A673 (cell line): ENCODE data around the gene OLFM1. TPM values are rescaled to one million over a fixed set of nuclear protein-coding genes. Genes with fewer than 3 reads are reported as not detected.

ENCODE experiments used
- BruUV-seq: library from RNA; stranded (reverse); fragments of 400-500 nt; replicated peaks from 2 replicates; lab custom pipeline; 2021; lab: Mats Ljungman, UMichigan
- CTCF ChIA-PET: fragments of 300-600 bp; sonication (Branson Sonifier 250); formaldehyde crosslinking; loops from one replicate; lab custom pipeline; 2022; ENCODE audit warnings: antibody characterized with exemption; lab: Charles Lee
- POLR2A ChIA-PET: fragments of 300-600 bp; sonication (Branson Sonifier 250); formaldehyde crosslinking; loops from one replicate; lab custom pipeline; 2022; ENCODE audit warnings: antibody characterized with exemption; ENCODE audit not compliant: low non-redundant PET; lab: Charles Lee
- DNase-seq: peaks from one replicate; pipeline ENCODE4 v3.0.0-alpha.2; 2015; ENCODE audit warnings: low spot score
- H3K27ac ChIP-seq: fragments of 200-600 bp; sonication (generic); 2 replicates; pipeline ENCODE4 v1.5.1; 2016; ENCODE audit warnings: mixed run types, low read depth, mild to moderate bottlenecking, mixed read lengths, antibody characterized with exemption, low read length; ENCODE audit not compliant: poor library complexity, severe bottlenecking
- H3K27me3 ChIP-seq: fragments of 200-600 bp; sonication (generic); replicated peaks from 2 replicates; pipeline ENCODE4 v1.6.1; 2017; ENCODE audit warnings: mixed run types, low read depth, mild to moderate bottlenecking, mixed read lengths, antibody characterized with exemption, low read length; ENCODE audit not compliant: insufficient read depth, poor library complexity
- H3K36me3 ChIP-seq: fragments of 200-600 bp; sonication (generic); 2 replicates; pipeline ENCODE4 v1.6.1; 2016; ENCODE audit warnings: mixed run types, mild to moderate bottlenecking, mixed read lengths, antibody characterized with exemption, low read length; ENCODE audit not compliant: insufficient read depth, poor library complexity, severe bottlenecking
- H3K4me1 ChIP-seq: fragments of 200-600 bp; sonication (generic); 2 replicates; pipeline ENCODE4 v1.6.1; 2017; ENCODE audit warnings: mixed run types, mild to moderate bottlenecking, mixed read lengths, antibody characterized with exemption, low read length; ENCODE audit not compliant: insufficient read depth, poor library complexity, severe bottlenecking
- H3K4me3 ChIP-seq: fragments of 200-600 bp; sonication (generic); 2 replicates; pipeline ENCODE4 v1.5.1; 2016; ENCODE audit warnings: low read depth, mixed run types, mild to moderate bottlenecking, mixed read lengths, low read length; ENCODE audit not compliant: poor library complexity, severe bottlenecking
- H3K9me3 ChIP-seq: fragments of 200-600 bp; sonication (generic); 2 replicates; pipeline ENCODE4 v1.6.1; 2016; ENCODE audit warnings: mixed run types, low read depth, mild to moderate bottlenecking, mixed read lengths, antibody characterized with exemption, low read length; ENCODE audit not compliant: poor library complexity, severe bottlenecking
- EZH2 ChIP-seq: fragments of 200-600 bp; sonication (generic); IDR thresholded peaks from 2 replicates; pipeline ENCODE4 v1.6.1; 2017; ENCODE audit warnings: borderline replicate concordance, low read depth, mild to moderate bottlenecking, mixed read lengths, antibody characterized with exemption, low read length; ENCODE audit not compliant: poor library complexity, severe bottlenecking
- intact Hi-C: fragments of 100-400 bp; cut with micrococcal nuclease; formaldehyde crosslinking; loops from one replicate; pipeline ENCODE4 v1.10.0; 2022; ENCODE audit not compliant: unreplicated experiment
- total RNA-seq: library from RNA; stranded (reverse); gene quantifications from 2 replicates; pipeline ENCODE4 v1.2.3, GENCODE V29; 2021
- TF ChIP-seq, protein P1 (sequence below): fragments of 300-800, 200-600 bp; sonication (generic); conservative IDR thresholded peaks from 2 replicates; pipeline ENCODE4 v1.5.1; 2017; ENCODE audit warnings: low read depth, mild to moderate bottlenecking, antibody characterized with exemption, low read length, moderate library complexity, mixed read lengths

Gene OLFM1
- total RNA-seq, 1 experiment from 2014 or later: 308 TPM

DNA sequence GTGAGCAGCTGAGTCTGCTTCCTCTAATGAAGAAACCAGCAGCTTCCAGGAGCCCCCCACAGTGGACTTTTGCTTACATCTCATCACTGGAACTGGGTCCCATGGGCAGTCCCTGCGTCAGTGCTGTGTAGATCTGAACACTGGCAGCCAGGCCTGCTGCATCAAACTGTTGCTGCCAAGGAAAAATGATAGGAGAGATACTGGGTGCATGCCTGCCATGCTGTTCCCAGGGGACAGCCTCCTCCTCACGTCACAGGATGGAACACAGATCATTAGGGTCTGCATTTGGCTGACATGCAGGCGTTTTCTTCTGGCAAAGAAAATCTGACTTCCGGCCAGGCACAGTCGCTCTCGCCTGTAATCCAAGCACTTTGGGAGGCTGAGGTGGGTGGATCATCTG, 67.9 kb downstream of the OLFM1 start:
- TF ChIP-seq, protein P1, sequence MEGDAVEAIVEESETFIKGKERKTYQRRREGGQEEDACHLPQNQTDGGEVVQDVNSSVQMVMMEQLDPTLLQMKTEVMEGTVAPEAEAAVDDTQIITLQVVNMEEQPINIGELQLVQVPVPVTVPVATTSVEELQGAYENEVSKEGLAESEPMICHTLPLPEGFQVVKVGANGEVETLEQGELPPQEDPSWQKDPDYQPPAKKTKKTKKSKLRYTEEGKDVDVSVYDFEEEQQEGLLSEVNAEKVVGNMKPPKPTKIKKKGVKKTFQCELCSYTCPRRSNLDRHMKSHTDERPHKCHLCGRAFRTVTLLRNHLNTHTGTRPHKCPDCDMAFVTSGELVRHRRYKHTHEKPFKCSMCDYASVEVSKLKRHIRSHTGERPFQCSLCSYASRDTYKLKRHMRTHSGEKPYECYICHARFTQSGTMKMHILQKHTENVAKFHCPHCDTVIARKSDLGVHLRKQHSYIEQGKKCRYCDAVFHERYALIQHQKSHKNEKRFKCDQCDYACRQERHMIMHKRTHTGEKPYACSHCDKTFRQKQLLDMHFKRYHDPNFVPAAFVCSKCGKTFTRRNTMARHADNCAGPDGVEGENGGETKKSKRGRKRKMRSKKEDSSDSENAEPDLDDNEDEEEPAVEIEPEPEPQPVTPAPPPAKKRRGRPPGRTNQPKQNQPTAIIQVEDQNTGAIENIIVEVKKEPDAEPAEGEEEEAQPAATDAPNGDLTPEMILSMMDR: no peak
- no peak for TF ChIP-seq EZH2
- BruUV-seq: no TSS peak
- ChIA-PET POLR2A (no interaction called here), CTCF (interaction anchor here (0.7 to 1.5 kb wide), 2 partner anchors 69 to 202 kb away, joined by 3 to 5 read pairs; no protein-coding TSS in a partner anchor)
- Histone ChIP-seq H3K36me3 (peaks cover 11% of the 10 kb centered on the region), H3K27me3 (no peaks in the 10 kb centered on the region), H3K4me3 (peak overlapping the region; percentile 46), H3K4me1 (peaks cover 60% of the 10 kb centered on the region), H3K9me3 (no peaks in the 10 kb centered on the region), H3K27ac (peak overlapping the region; percentile 95)
- peak; percentile 58 for DNase-seq
- intact Hi-C loops: loop anchor here (5.0 kb wide), 1 partner anchor 68 kb away; the partner anchor contains the start of gene OLFM1

DNA sequence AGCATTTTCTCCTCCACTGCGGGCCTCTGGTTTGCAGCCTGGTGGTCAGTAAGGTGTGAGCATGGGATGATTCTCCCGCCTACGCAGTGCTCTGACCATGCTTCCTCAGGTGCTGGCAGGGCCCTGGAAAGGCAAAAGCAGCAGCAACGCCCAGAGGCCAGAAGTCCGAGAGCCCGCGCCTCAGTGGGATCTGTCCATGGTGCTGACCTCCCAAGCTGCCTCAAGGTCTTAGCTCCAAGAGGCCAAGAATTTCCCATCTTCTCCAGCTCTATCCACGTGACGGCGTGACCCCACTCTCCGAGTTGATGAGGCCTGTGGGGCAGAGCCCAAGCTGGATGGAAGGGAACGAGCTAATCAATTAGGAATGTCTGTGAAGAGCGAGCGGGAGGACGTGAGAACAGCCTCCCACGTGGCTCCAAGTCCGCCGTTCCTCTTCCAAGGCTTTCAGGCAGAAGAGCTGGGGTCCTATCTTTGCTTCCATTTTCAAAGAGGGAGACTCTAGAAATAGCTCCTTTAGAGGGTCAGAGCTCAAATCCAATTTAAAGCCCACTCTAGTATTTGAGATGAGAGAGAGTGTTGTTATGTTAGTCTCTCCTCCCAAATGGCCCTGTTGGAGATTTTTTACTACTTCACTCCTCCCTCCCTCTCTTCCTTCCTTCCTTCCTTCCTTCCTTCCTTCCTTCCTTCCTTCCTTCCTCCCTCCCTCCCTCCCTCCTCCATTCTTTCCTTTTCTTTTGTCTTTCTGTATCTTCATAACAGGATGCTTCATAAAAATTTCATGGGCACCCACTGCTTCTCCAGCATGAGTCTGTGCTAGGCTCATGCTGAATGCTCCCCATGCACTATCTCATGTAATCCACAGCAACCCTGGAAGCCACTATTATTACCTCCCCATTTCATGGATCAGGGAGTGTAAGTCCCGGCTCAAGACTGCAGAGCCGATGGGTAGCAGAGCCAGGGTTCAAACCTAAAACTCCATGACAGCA, 69.3 kb downstream of the OLFM1 start:
- BruUV-seq: TSS peak; percentile 50
- no peak for TF ChIP-seq EZH2
- peak overlapping the region; percentile 95 for H3K27ac ChIP-seq
- peaks cover 60% of the 10 kb centered on the region for H3K4me1 ChIP-seq
- peaks cover 11% of the 10 kb centered on the region for H3K36me3 ChIP-seq
- no peaks in the 10 kb centered on the region for H3K9me3 ChIP-seq
- DNase-seq: peak; percentile 92
- H3K27me3 ChIP-seq: no peaks in the 10 kb centered on the region
- ChIA-PET CTCF (interaction anchor here (1.5 kb wide), 1 partner anchor 70 kb away, joined by 5 read pairs; no protein-coding TSS in a partner anchor), POLR2A (interaction anchor here (0.8 kb wide), 1 partner anchor 68 kb away, joined by 5 read pairs; no protein-coding TSS in a partner anchor)
- H3K4me3 ChIP-seq: peak overlapping the region; percentile 46
- intact Hi-C loops: loop anchor here (2.0 to 5.0 kb wide), 2 partner anchors 70 to 184 kb away; partner anchors contain the start of gene OLFM1

DNA sequence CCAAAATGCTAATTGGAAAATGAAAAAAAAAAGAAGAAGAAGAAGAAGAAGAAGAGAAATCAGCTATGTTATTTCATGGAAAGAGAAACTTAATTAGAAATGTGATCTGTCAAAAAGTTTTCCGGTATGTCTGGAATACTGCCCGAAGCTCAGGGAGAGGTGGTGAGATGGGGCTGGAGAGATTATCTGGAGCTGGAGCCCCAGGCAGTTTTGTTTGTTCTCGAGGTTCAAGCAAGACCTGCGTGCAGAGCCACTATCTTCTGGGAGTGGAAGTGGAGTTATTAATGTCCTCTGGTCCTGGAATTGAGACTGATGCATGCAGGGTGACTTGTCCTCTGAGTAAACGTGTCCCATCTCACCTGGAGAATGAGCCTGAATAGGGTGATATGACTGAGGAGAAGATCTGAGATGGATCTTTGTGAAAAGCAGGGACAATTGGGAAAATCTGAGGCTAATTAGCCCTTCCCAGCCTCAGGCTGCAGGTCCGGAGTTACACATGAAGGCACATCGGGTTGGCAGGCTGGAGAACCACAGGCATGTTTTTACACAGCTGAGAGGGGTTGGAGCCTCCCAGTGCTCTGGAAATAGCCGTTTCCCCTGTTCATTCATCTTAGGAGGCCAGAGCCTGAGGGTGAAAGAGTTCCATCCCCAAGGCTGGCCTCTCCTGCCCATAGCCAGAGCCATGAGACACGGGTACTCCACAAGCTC, 70.5 kb downstream of the OLFM1 start:
- Histone ChIP-seq H3K36me3 (peaks cover 11% of the 10 kb centered on the region), H3K4me1 (peaks cover 52% of the 10 kb centered on the region), H3K27ac (peak overlapping the region; percentile 94), H3K27me3 (no peaks in the 10 kb centered on the region), H3K9me3 (no peaks in the 10 kb centered on the region), H3K4me3 (no peak overlapping the region)
- DNase-seq: peak; percentile 83
- CTCF ChIA-PET: no interaction called here
- POLR2A ChIA-PET: no interaction called here
- TF ChIP-seq, protein P1: no peak
- intact Hi-C loops: loop anchor here (2.0 to 5.0 kb wide), 2 partner anchors 71 to 183 kb away; partner anchors contain the start of gene OLFM1
- TSS peak; percentile 36 for BruUV-seq
